Measurements from ENCODE around the gene FMOD. TPM values are rescaled to one million over a fixed set of nuclear protein-coding genes. Genes with fewer than 3 reads are reported as not detected.

FMOD gene
- total RNA-seq, 4 donors from 2014 or later = 50.6 to 179 (median 90.4) TPM

DNA sequence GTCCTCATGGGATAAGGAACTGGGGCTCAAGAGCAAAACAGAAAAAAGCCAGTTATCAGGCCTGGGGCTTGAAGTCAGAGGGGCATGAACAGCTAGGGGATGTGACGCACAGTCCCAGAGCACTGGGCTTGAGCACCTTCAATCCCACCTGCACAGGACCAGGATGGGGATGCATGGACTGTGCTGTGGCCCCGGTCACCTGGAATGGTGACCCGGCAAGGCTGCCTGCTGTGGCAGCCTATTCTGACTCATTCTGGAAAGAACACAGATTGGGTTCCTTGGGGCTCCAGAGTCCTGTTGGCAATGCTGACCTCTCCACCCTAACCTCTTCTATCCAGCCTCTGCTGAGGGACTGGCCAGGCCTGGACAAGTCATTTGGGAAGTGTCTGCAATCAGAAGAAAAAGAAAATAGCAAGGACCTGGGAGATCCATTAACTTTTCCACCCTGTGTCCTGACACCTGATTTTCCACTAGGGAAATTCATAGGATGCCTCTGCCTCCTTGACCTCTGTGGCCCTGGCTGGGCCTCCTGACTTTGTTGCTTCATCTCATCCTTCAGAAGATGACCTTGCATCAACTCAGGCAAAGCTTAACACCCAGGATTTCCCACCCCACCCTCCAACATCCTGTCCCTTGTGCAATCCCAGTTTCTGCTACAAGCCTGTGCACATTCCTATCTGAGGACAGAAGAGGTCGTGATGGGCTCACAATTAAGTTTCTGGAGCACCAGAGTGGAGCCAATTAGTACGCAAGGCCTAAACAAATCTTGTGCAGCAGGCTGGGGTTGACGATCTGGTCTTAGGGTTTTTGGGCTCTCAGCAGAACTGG, 17.9 kb upstream of the FMOD start:
- TF ChIP-seq, protein P1, sequence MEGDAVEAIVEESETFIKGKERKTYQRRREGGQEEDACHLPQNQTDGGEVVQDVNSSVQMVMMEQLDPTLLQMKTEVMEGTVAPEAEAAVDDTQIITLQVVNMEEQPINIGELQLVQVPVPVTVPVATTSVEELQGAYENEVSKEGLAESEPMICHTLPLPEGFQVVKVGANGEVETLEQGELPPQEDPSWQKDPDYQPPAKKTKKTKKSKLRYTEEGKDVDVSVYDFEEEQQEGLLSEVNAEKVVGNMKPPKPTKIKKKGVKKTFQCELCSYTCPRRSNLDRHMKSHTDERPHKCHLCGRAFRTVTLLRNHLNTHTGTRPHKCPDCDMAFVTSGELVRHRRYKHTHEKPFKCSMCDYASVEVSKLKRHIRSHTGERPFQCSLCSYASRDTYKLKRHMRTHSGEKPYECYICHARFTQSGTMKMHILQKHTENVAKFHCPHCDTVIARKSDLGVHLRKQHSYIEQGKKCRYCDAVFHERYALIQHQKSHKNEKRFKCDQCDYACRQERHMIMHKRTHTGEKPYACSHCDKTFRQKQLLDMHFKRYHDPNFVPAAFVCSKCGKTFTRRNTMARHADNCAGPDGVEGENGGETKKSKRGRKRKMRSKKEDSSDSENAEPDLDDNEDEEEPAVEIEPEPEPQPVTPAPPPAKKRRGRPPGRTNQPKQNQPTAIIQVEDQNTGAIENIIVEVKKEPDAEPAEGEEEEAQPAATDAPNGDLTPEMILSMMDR (IDR thresholded peaks at IDR 0.05) = peak in 1 of 3 donors; percentile 3
- ATAC-seq (ENCODE audit: low FRiP score) = peak; percentile 84
- no peak for DNase-seq (ENCODE audit: low spot score)

DNA sequence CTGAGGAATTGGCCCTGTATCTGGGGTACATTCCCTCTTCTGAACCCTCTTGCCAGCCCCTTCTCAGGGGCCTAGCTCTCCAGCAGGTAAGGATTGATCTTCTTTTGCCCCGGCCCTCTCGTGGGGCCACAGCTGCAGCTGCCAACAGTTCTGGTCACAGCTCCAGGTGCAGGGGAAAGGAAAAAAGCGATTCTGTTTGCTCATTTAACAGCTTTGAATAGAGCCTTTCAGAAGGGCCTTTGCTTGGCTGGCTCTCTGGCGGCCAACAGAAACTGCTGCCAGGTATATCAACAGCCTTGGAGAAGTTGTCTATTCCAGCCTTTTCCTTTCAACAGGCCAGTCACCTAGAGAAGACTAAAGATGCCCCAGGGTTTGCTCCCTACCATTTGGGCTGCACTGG, 16.1 kb upstream of the FMOD start:
- TF ChIP-seq, protein P1 (IDR thresholded peaks at IDR 0.05) = no peak
- DNase-seq (ENCODE audit: low spot score) (no peak), ATAC-seq (ENCODE audit: low FRiP score) (no peak)

DNA sequence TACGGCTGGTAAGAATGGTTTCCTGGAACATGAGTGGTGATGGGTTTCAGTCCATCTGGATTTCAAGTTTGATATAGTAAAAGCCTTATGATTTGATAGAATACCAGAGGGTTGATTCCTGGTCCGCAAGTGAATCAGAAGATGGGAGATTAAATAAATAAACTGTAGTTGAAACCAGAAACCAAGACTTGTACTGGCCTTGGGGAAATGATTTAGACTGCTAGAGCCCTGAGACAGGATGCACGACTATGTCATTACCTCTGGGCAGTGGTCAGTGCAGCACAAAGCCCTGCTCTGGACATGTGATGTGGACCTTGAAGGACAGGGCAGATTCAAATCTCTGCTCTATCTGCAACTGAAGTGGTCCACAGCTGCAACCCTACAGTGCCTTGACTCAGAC, 15.6 kb upstream of the FMOD start:
- DNase-seq (ENCODE audit: low spot score) (no peak), ATAC-seq (ENCODE audit: low FRiP score) (no peak)
- TF ChIP-seq, protein P1 (IDR thresholded peaks at IDR 0.05) = no peak

DNA sequence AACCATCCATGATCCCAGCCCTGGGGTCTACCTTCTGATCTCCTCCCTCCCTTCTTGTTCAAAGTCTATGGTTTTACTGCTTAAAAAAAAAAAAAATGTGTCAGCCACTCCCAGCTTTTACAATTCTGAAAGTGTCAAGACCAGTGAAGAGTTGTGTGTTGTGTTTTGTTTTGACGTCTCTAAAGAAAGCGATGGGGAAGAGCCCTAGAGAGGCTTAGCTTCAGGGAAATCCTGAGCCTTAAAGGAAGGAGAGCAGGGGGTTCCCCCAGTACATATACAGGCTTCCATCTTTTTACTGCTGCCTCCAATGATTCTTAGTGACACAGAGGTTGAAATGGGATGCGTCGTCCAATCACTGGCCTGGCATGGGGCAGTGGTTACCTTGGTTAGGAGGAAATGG, 13.9 kb upstream of the FMOD start:
- ATAC-seq (ENCODE audit: low FRiP score) = no peak

DNA sequence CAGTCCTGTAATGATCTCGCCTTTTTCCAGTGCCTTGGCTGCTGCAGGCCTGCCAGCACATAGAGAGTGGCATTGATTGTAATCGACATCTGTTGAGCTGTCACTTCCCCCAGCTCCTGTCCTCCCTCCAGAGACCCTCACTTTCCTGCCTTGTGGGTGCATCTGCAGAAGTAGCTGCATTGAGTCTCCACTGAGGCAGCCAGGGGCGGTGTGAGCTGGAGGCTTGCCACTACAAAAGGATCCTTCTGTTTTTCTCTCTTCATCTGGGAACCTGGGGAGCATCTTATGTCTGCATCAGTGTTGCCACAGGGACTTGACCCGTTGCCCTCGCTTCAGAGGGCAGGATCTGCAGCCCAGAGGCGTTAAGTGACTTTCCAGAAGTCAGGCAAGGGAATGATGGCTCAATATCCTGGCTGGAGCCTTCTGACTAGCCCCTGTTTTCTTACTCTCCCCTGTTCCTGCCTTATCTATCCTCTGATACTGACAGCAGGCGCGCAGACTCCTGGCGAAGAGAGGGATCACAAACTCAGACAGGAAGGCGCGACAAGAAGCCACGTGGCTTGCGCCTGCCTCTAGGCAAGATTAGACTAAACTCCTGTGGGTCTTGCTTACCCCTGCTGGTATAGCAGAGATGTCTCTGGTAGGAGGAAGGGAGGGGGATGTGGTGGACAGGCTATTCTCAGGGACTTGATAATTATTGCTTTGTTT, 13.3 kb upstream of the FMOD start:
- no peak for ATAC-seq (ENCODE audit: low FRiP score)
- TF ChIP-seq, protein P1 (IDR thresholded peaks at IDR 0.05) = no peak

More for the DNA sequence above, 13.9 kb upstream of the FMOD start:
- TF ChIP-seq, protein P1 (IDR thresholded peaks at IDR 0.05) = no peak
- DNase-seq (ENCODE audit: low spot score) = no peak

DNA sequence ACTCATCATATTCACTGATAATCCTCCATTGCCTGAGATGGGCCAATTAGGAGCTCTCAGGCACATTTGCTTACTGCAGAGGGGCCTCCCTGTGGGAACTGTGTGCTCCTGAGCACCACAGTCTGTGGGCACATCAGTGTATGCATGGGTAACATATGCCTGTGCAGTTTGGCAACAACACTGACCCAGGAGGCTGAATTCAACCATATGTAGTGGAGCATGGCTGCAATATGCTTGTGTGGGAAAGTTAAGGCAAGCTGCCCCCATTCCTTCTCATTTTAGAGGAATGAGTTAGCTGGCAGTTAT, 11.8 kb upstream of the FMOD start:
- TF ChIP-seq, protein P1 (IDR thresholded peaks at IDR 0.05) = no peak
- ATAC-seq (ENCODE audit: low FRiP score) = no peak

More for the DNA sequence above, 13.3 kb upstream of the FMOD start:
- no peak for DNase-seq (ENCODE audit: low spot score)

More for the DNA sequence above, 11.8 kb upstream of the FMOD start:
- no peak for DNase-seq (ENCODE audit: low spot score)

Measured in omental fat pad (tissue), 4 donors.